Measurements from ENCODE around the gene NOX5.

NOX5 gene

DNA sequence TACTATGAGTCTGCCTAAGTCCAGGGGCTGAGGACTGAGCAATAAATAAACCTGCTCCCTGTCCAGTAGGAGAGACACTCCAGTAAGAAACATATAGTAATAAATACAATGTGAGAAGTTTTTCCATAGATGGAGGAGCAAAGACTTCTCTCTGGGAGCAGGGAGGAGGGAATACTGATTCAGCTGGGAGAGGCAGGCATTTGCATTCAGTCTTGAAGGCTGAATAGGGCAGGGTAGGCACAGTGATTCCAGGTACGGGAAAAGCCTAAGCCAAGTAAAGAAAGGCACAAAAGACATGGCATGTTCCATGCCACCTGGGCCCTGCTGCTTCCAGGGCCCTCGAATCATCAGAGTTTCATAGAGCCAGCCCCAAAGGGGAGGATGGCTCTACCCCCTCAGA lies 86.3 kb downstream of the NOX5 start:
- DNase-seq (ENCODE audit: low read depth in 2 of 2), result no peak

DNA sequence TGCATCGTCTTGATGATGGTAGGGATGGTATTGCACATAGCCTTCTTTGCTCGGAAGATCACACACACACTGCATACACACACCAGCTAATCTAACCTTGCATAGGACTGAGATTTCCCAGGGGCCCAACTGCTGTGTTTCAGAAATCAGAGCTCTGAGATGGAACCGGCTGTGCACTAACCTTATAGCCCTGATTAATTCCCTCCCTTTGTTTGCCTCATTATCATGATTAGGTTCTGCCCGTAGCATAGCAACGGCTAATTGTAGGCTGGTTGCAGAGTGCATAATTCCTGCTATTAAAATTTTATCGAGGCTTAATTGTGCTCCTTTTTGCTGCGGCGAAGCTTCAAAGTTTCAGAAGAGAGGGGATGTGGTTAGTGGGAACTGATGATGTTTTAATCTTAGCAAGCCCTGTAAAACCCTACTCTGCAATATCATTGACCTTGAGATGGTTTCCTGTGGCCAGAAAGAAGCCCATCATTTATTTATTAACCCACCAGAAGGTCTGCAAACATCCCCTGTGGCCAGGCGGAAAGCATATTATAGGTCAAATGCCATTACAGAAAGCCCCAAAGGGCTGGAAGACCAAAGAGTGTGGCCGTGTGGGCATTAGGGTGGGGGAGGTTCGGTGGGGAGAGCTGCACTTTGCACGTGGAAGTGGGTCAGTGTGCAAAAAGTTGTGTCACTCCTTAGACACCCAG lies 89.7 kb downstream of the NOX5 start:
- no peak for DNase-seq (ENCODE audit: low read depth in 2 of 2)

DNA sequence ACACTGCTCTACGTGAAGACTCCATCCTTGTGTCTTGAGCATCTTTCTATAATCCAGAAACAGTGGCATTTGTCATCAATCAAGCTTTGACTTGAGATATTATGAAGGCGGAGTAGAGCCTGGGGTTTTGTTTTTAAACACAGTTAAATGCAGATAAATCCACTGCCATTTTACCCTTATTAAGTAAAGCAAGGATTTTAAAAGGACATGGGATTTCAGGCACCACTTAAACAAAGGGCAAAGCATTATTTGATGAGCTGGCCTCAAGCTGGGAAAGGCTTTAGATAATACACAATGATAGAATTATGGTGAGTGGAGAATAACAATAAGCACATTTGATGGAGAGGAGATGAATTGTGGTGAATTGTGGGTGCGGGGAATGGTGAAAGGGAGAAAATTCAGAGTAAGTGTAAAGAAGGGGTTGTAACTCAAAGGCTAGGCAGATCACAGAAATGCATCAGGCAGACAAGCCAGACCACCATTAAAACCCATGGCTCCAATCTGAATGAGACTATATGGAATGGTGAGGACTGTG lies 91.0 kb downstream of the NOX5 start:
- no peak for DNase-seq (ENCODE audit: low read depth in 2 of 2)

DNA sequence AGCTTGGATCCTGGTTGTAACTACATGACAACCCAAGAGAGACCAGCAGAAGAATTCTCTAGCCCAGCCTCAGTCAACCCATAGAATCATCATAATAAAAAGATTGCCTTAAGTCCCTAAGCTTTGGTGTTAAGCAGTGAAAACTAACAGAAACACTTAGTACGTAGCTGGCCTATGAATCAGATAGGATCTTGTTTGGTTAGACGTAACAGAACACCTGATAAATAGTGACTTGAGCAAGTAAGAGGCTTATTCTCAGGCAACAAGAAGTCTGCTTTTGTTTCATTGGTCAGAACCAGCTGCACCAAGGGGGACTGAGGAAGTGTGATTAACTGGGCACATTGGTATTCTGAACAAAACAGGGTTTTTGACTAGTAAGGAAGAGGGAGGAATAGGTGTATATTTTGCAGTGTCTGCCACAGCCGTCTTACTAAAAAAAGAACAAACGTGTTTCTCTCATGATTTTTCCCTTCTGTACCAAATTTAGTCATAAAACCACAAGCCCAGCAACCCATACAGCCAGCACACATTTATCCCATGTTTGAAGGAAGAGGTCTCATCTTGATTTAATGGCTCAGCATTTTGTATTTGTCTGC lies 92.6 kb downstream of the NOX5 start:
- no peak for DNase-seq (ENCODE audit: low read depth in 2 of 2)
